Stimulated activated naive CD8-positive, alpha-beta T cell treated with anti-CD3 and anti-CD28 coated beads, Interleukin-15, amount 100 ng/mL, for 72 hours (primary cell): ENCODE data around the gene NCBP1.
A peak's percentile ranks its signal among the peaks of the same experiment; 100 is the strongest.

Source experiments
- ATAC-seq: fragments of 150-1000 bp; cut with Tn5 transposase; 2 replicates; pipeline ENCODE4 v1.10.0; 2021; ENCODE audit warnings: mild to moderate bottlenecking, moderate library complexity
- DNase-seq, 2 donors: peaks; one replicate each; pipeline ENCODE4 v3.0.0; 2021 to 2022
- H3K27ac Mint-ChIP-seq, 2 donors: one replicate each; pipeline ENCODE4 v1.8.0; 2022; ENCODE audit warnings: mild to moderate bottlenecking in 2 of 2, mixed read lengths in 2 of 2, moderate library complexity in 2 of 2
- H3K27me3 Mint-ChIP-seq: one replicate; pipeline ENCODE4 v1.8.0; 2022; ENCODE audit warnings: mixed read lengths
- H3K4me1 Mint-ChIP-seq: one replicate; pipeline ENCODE4 v1.8.0; 2022; ENCODE audit warnings: mild to moderate bottlenecking, mixed read lengths
- H3K4me3 Mint-ChIP-seq, 2 donors: one replicate each; pipeline ENCODE4 v1.8.0; 2022; ENCODE audit warnings: mild to moderate bottlenecking in 2 of 2, mixed read lengths in 2 of 2, moderate library complexity in 1 of 2
- H3K9me3 Mint-ChIP-seq, 2 donors: one replicate each; pipeline ENCODE4 v1.8.0; 2022; ENCODE audit warnings: mixed read lengths in 2 of 2

The NCBP1 gene

GRCh38 chr9:97710356-97711222 lies 77.0 kb downstream of the NCBP1 start:
- Mint-ChIP-seq H3K9me3 (no peaks in the 10 kb centered on the region), H3K4me3 (peak overlapping the region in 1 of 2 donors; percentile 8), H3K4me1 (peaks cover 35% of the 10 kb centered on the region), H3K27me3 (peaks cover 26% of the 10 kb centered on the region), H3K27ac (no peak overlapping the region)
- peak; percentile 53 to 57 for DNase-seq
- peak; percentile 93 for ATAC-seq

- H3K9me3 Mint-ChIP-seq: no peaks in the 10 kb centered on the region
- H3K27ac Mint-ChIP-seq: peak overlapping the region in 1 of 2 donors; percentile 67
- H3K4me1 Mint-ChIP-seq: peaks cover 28% of the 10 kb centered on the region
- no peak for ATAC-seq
- peak overlapping the region; percentile 16 to 20 for H3K4me3 Mint-ChIP-seq
- no peak for DNase-seq
- H3K27me3 Mint-ChIP-seq: peaks cover 26% of the 10 kb centered on the region
These were observed 77.6 kb downstream of the NCBP1 start for GRCh38 chr9:97711223-97711626.

GRCh38 chr9:97714435-97714834 lies 80.8 kb downstream of the NCBP1 start:
- Mint-ChIP-seq H3K9me3 (no peaks in the 10 kb centered on the region), H3K4me3 (no peak overlapping the region), H3K27ac (no peak overlapping the region), H3K4me1 (peaks cover 27% of the 10 kb centered on the region), H3K27me3 (peaks cover 8% of the 10 kb centered on the region)
- DNase-seq: no peak
- no peak for ATAC-seq

GRCh38 chr9:97717866-97718265 lies 84.2 kb downstream of the NCBP1 start:
- no peak for ATAC-seq
- Mint-ChIP-seq H3K9me3 (peaks cover 5 to 7% of the 10 kb centered on the region in 2 donors), H3K4me1 (peaks cover 17% of the 10 kb centered on the region), H3K4me3 (no peak overlapping the region), H3K27ac (no peak overlapping the region), H3K27me3 (no peaks in the 10 kb centered on the region)
- no peak for DNase-seq

- peaks cover 18% of the 10 kb centered on the region for H3K27me3 Mint-ChIP-seq
These were observed 87.8 kb downstream of the NCBP1 start for GRCh38 chr9:97721396-97721795.

GRCh38 chr9:97722331-97722730 lies 88.7 kb downstream of the NCBP1 start:
- DNase-seq (no peak), ATAC-seq (no peak)
- H3K4me1 Mint-ChIP-seq: no peaks in the 10 kb centered on the region
- peaks cover 19% of the 10 kb centered on the region for H3K27me3 Mint-ChIP-seq
- no peak overlapping the region for H3K4me3 Mint-ChIP-seq
- H3K9me3 Mint-ChIP-seq: peaks cover 5 to 7% of the 10 kb centered on the region in 2 donors
- no peak overlapping the region for H3K27ac Mint-ChIP-seq

More at GRCh38 chr9:97721396-97721795, 87.8 kb downstream of the NCBP1 start:
- ATAC-seq (no peak), DNase-seq (no peak)
- peaks cover 5 to 7% of the 10 kb centered on the region in 2 donors for H3K9me3 Mint-ChIP-seq
- no peak overlapping the region for H3K4me3 Mint-ChIP-seq
- H3K27ac Mint-ChIP-seq: no peak overlapping the region
- no peaks in the 10 kb centered on the region for H3K4me1 Mint-ChIP-seq
